ENCODE measurements around the gene GPR137.
A peak's percentile ranks its signal among the peaks of the same experiment; 100 is the strongest.

The GPR137 gene

GRCh38 chr11:64265176-64266160 lies 20.2 kb upstream of the GPR137 start:
- no peak for DNase-seq

- no peak for DNase-seq
Measured at GRCh38 chr11:64266339-64266738, 19.3 kb upstream of the GPR137 start.

- peak; percentile 41 for DNase-seq
Measured at GRCh38 chr11:64267207-64267945, 18.3 kb upstream of the GPR137 start.

GRCh38 chr11:64268025-64268892 lies 17.4 kb upstream of the GPR137 start:
- no peak for DNase-seq

- no peak for DNase-seq
Measured at GRCh38 chr11:64268893-64269539, 16.6 kb upstream of the GPR137 start.

GRCh38 chr11:64269540-64270220 lies 16.0 kb upstream of the GPR137 start:
- DNase-seq: peak; percentile 100

GRCh38 chr11:64275031-64275800 lies 10.4 kb upstream of the GPR137 start:
- DNase-seq: no peak

- DNase-seq: no peak
Measured at GRCh38 chr11:64275841-64276240, 9.8 kb upstream of the GPR137 start.

GRCh38 chr11:64276653-64277431 lies 8.8 kb upstream of the GPR137 start:
- no peak for DNase-seq

- DNase-seq: no peak
Measured at GRCh38 chr11:64278576-64279190, 7.0 kb upstream of the GPR137 start.

GRCh38 chr11:64281957-64282770 lies 3.5 kb upstream of the GPR137 start:
- DNase-seq: no peak

GRCh38 chr11:64283092-64283491 lies 2.6 kb upstream of the GPR137 start:
- DNase-seq: no peak

GRCh38 chr11:64284048-64284961 lies 1.3 kb upstream of the GPR137 start, which contains the start of gene BAD:
Gene BAD, minus strand, starts transcription at chr11:64284665. Its CDS starts 297 bp downstream, at chr11:64284368.
- DNase-seq: peak; percentile 96

GRCh38 chr11:64285885-64286800 lies 495 bp downstream of the GPR137 start:
- peak; percentile 34 for DNase-seq

- DNase-seq: no peak
Measured at GRCh38 chr11:64286801-64287159, 1.1 kb downstream of the GPR137 start.

GRCh38 chr11:64287676-64288352 lies 2.2 kb downstream of the GPR137 start:
- DNase-seq: no peak

Measured in NCI-H1092 (cell line).